ENCODE measurements around the gene SPECC1L. TPM values are rescaled to one million over a fixed set of nuclear protein-coding genes. Genes with fewer than 3 reads are reported as not detected.

Gene SPECC1L
- total RNA-seq, 2 donors from 2014 or later, result 23.1 to 26.0 TPM

DNA sequence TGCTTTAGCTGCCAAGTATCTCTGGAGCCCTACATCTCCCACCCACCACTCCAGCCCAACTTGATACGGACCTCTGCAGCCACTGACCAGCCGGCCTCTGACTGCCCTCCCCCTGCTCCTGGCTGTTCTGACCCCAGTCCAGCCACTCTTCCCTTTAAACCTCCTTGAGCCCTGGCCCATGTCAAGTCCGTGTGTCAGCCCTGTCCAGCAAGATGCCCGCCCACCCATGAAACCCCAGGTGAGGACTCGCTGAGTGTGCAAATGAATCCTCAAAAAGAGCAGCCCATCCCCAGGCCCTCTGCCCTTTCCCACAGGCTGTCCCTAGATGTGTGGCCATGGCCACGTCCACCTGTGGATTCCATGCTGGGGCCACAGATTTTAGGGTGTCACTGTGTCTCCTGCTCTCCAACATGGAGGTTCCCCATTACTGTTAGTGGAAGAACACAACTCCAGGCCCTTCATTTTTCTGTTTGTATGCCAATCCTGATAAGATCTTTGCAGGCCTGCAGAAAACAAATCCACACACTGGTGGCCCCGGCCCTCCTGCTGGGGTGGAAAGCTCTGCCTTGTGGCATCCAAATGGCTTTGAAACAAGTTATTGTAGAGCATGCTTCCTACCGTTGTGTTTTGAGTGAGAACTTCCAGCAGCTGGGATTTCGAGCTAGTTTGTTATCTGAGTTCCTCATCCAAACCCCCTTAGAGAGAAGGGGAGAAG, 134.1 kb downstream of the SPECC1L start:
- 82 to 93% methylated on average over 8 to 9 of the region's 9 CpGs for WGBS, 2 donors
- H3K4me1 ChIP-seq, result peaks cover 15% of the 10 kb centered on the region

DNA sequence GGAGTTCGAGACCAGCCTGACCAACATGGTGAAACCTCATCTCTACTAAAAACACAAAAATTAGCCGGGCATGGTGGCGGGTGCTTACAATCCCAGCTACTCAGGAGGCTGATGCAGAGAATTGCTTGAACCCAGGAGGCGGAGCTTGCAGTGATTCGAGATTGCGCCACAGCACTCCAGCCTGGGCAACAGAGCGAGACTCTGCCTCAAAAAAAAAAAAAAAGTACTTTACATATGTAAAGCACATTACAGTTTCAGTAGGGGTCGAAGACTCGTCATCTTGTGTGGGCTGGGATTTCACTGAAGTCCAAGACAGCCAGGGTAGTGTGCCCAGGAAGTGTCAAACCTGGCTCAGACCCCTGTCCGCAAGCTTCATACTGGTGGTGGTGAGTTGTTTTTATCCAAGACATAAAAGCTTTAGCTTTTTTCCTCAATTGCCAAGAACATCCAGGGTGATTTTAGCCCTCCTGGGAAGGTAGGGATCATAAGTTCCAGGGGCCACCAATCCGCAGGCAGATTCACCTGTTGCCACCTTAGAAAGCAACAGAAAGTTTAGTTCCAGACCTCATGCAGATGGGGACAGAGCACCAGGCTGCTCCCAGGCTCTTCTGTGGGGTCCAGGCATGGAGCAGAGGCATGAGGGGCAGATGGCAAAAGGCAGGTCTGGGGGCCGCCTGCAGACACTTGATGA, 135.1 kb downstream of the SPECC1L start:
- Histone ChIP-seq H3K9me3 (no peaks in the 10 kb centered on the region), H3K4me3 (no peak overlapping the region), H3K27ac (no peak overlapping the region), H3K4me1 (peaks cover 15% of the 10 kb centered on the region), H3K36me3 (replicated peaks in 1 of 2; ENCODE audit: insufficient read depth in 1 of 2, low read depth in 2 of 2) (no peaks in the 10 kb centered on the region), H3K27me3 (no peaks in the 10 kb centered on the region)
- no peak for TF ChIP-seq POLR2A (IDR thresholded peaks at IDR 0.05)
- TF ChIP-seq, protein P1, sequence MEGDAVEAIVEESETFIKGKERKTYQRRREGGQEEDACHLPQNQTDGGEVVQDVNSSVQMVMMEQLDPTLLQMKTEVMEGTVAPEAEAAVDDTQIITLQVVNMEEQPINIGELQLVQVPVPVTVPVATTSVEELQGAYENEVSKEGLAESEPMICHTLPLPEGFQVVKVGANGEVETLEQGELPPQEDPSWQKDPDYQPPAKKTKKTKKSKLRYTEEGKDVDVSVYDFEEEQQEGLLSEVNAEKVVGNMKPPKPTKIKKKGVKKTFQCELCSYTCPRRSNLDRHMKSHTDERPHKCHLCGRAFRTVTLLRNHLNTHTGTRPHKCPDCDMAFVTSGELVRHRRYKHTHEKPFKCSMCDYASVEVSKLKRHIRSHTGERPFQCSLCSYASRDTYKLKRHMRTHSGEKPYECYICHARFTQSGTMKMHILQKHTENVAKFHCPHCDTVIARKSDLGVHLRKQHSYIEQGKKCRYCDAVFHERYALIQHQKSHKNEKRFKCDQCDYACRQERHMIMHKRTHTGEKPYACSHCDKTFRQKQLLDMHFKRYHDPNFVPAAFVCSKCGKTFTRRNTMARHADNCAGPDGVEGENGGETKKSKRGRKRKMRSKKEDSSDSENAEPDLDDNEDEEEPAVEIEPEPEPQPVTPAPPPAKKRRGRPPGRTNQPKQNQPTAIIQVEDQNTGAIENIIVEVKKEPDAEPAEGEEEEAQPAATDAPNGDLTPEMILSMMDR (IDR thresholded peaks at IDR 0.05), result no peak
- WGBS, 2 donors, result 94 to 95% methylated on average over 12 of the region's 12 CpGs
- intact Hi-C loops (cut with DNase I), result no loop called here
- ATAC-seq (no peak), DNase-seq (no peak)

More for the DNA sequence above, 134.1 kb downstream of the SPECC1L start:
- ATAC-seq, result no peak
- no peak overlapping the region for H3K27ac ChIP-seq
- H3K9me3 ChIP-seq, result no peaks in the 10 kb centered on the region
- DNase-seq, result no peak
- H3K4me3 ChIP-seq, result no peak overlapping the region
- no peak for TF ChIP-seq POLR2A (IDR thresholded peaks at IDR 0.05)
- TF ChIP-seq, protein P1 (IDR thresholded peaks at IDR 0.05), result no peak
- H3K36me3 ChIP-seq (replicated peaks in 1 of 2; ENCODE audit: insufficient read depth in 1 of 2, low read depth in 2 of 2), result no peaks in the 10 kb centered on the region
- intact Hi-C loops (cut with DNase I), result no loop called here
- H3K27me3 ChIP-seq, result no peaks in the 10 kb centered on the region

DNA sequence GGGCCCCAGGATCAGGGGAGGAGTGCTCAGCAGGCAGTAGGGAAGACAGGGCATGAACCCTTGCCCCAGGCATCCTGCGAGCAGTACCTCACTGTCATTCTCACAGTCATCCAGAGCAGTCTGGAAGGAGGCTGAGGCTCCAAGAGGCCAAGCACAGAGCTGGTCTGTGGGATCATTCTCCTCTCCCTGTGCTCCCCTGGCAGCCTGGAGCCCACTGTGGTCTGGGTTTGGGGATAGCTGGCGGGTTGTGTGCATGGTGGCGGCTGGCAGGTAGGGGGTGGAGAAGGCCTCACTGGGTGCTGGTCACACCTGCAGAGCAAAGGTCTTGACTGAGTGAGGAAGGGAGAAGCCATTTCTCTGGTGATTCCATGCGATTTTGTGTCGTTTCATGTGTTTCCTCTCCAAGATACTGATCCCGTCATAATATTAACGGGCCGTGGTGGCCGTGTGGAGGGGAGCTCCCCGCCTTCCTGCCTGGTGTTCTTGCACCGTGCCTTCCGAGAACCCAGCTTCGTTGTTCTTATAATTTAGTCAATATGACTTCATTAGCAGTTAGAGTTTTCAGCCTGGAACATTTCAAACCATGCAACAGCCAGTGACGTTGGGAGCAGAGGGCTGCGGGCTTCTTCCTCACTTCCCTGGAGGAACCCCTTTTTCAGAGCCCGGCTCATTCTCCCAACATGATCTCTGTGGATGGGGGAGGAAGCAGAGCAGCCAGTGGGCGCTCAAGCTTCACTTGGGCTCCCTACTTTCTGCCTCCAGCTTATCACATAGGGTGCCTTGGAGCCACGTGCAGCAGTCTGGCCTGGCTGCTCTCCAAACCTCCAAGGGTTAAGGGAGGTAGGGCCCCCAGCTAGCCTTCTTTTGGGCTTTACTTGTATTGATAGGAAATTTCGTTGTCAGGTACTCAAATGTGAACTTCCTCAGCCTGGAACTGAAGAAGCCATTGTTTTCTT, 136.0 kb downstream of the SPECC1L start:
- H3K4me1 ChIP-seq, result peaks cover 15% of the 10 kb centered on the region
- 85 to 92% methylated on average over 17 to 19 of the region's 19 CpGs for WGBS, 2 donors

DNA sequence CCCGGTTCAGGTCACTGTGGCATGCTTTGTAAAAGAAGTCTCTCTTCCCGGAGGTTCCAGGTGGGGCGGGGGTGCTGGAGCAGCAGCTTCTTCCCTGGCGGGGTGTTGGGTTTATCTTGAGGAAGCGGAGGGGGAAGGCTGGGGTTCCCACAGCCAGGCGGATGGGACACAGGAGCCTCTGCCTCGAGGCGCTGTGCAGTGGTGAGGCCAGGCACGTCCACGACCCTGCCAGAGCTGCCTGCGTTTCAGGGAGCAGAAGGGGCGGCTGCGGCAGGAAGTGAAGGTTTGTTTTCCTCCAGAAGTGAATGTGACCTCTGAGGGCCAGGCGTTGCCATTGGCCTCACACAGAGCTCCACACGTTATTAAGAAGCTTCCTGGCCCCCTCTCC, 136.6 kb downstream of the SPECC1L start:
- Histone ChIP-seq H3K27me3 (no peaks in the 10 kb centered on the region), H3K36me3 (replicated peaks in 1 of 2; ENCODE audit: insufficient read depth in 1 of 2, low read depth in 2 of 2) (no peaks in the 10 kb centered on the region), H3K9me3 (no peaks in the 10 kb centered on the region), H3K27ac (no peak overlapping the region), H3K4me1 (peaks cover 8% of the 10 kb centered on the region), H3K4me3 (no peak overlapping the region)
- WGBS, 2 donors, result 84 to 86% methylated on average over 9 to 10 of the region's 15 CpGs
- intact Hi-C loops (cut with DNase I), result no loop called here
- TF ChIP-seq, protein P1 (IDR thresholded peaks at IDR 0.05), result no peak
- no peak for TF ChIP-seq POLR2A (IDR thresholded peaks at IDR 0.05)
- no peak for ATAC-seq
- no peak for DNase-seq

More for the DNA sequence above, 136.0 kb downstream of the SPECC1L start:
- Histone ChIP-seq H3K27me3 (no peaks in the 10 kb centered on the region), H3K36me3 (replicated peaks in 1 of 2; ENCODE audit: insufficient read depth in 1 of 2, low read depth in 2 of 2) (no peaks in the 10 kb centered on the region), H3K4me3 (no peak overlapping the region), H3K9me3 (no peaks in the 10 kb centered on the region), H3K27ac (no peak overlapping the region)
- ATAC-seq, result no peak
- no peak for DNase-seq
- intact Hi-C loops (cut with DNase I), result no loop called here
- no peak for TF ChIP-seq POLR2A (IDR thresholded peaks at IDR 0.05)
- TF ChIP-seq, protein P1 (IDR thresholded peaks at IDR 0.05), result no peak

Measured in body of pancreas (tissue), 4 donors.